Activated naive CD4-positive, alpha-beta T cell treated with anti-CD3 and anti-CD28 coated beads for 36 hours (primary cell): ENCODE results near the gene IQGAP2. TPM values are rescaled to one million over a fixed set of nuclear protein-coding genes. Genes with fewer than 3 reads are reported as not detected.
A peak's percentile ranks its signal among the peaks of the same experiment; 100 is the strongest.

ENCODE experiments used
- CTCF ChIA-PET: fragments of 350-600 bp; sonication (Branson Sonifier 250); formaldehyde crosslinking; loops from one replicate; lab custom pipeline; 2021; ENCODE audit warnings: antibody characterized with exemption; lab: Charles Lee
- DNase-seq: peaks from one replicate; pipeline ENCODE4 v3.0.0-alpha.2; 2020
- H3K27ac Mint-ChIP-seq: one replicate; pipeline ENCODE4 v1.8.0; 2021; ENCODE audit warnings: mild to moderate bottlenecking, mixed read lengths
- H3K27me3 Mint-ChIP-seq: one replicate; pipeline ENCODE4 v1.8.0; 2021; ENCODE audit warnings: low read depth, mixed read lengths
- H3K36me3 Mint-ChIP-seq: one replicate; pipeline ENCODE4 v1.8.0; 2021; ENCODE audit warnings: low read depth, mixed read lengths
- H3K4me1 Mint-ChIP-seq: one replicate; pipeline ENCODE4 v1.8.0; 2021; ENCODE audit warnings: low read depth, mixed read lengths
- H3K4me3 Mint-ChIP-seq: one replicate; pipeline ENCODE4 v1.8.0; 2021; ENCODE audit warnings: mild to moderate bottlenecking, moderate library complexity, mixed read lengths
- H3K9me3 Mint-ChIP-seq: one replicate; pipeline ENCODE4 v1.8.0; 2021; ENCODE audit warnings: mixed read lengths
- intact Hi-C: fragments of 100-400 bp; cut with micrococcal nuclease; formaldehyde crosslinking; loops from one replicate; pipeline ENCODE4 v1.15.1; 2023
- total RNA-seq, 2 experiments: library from RNA; stranded (reverse); gene quantifications; one replicate each; pipeline ENCODE4 v1.2.3, GENCODE V29; 2021

Gene IQGAP2
- total RNA-seq, 2 experiments from 2014 or later: 54.6 to 55.9 TPM

DNA sequence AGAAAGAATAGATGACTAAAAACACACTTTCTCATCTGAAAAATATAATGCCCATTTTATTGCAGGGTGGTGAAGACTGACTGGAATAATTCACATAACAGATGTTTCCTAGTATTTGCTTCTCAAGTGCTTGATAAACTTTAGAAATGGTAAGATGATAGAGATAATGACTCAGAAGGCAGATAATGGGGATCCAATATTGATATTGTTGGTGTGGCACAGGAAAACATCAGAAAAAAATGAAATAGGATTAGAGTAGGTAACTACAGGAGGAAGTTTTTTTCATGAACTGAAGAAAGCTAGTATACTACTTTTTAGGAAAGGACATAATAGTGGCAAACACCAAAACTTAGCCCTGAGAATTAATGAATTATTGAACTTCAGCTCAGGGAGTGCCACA, 240.3 kb downstream of the IQGAP2 start:
- Mint-ChIP-seq H3K4me3 (no peak overlapping the region), H3K27me3 (no peaks in the 10 kb centered on the region), H3K4me1 (peaks cover 4% of the 10 kb centered on the region), H3K36me3 (peaks cover 49% of the 10 kb centered on the region), H3K27ac (no peak overlapping the region), H3K9me3 (peaks cover 7% of the 10 kb centered on the region)
- no peak for DNase-seq
- intact Hi-C loops: no loop called here
- CTCF ChIA-PET: interaction anchor here (0.7 to 3.2 kb wide), 6 partner anchors 18 to 306 kb away, joined by 3 to 14 read pairs (median 4); no protein-coding TSS in a partner anchor

DNA sequence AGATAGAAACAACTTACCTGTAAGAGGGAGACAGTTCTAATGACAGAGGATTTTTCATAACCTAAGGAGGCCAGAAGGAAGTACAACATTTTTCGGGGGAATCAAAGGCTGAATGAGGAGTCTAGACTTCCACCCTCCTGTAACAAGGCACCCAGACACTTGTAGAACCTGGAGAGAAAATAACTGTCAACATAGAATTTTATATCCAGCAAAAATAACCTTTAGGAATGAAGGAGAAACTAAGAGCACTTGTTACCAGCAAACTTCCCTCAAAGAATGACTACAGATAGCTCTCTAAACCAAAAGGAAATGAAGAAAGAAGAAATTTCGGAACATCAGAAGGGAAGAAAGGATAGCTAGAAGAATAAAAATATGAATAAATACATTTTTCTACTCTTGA, 246.1 kb downstream of the IQGAP2 start:
- Mint-ChIP-seq H3K4me3 (no peak overlapping the region), H3K27me3 (no peaks in the 10 kb centered on the region), H3K36me3 (peaks cover 50% of the 10 kb centered on the region), H3K9me3 (peaks cover 19% of the 10 kb centered on the region), H3K27ac (no peak overlapping the region), H3K4me1 (peaks cover 10% of the 10 kb centered on the region)
- CTCF ChIA-PET: interaction anchor here (0.9 kb wide), 1 partner anchor 9 kb away, joined by 3 read pairs; no protein-coding TSS in a partner anchor
- DNase-seq: no peak
- intact Hi-C loops: no loop called here

DNA sequence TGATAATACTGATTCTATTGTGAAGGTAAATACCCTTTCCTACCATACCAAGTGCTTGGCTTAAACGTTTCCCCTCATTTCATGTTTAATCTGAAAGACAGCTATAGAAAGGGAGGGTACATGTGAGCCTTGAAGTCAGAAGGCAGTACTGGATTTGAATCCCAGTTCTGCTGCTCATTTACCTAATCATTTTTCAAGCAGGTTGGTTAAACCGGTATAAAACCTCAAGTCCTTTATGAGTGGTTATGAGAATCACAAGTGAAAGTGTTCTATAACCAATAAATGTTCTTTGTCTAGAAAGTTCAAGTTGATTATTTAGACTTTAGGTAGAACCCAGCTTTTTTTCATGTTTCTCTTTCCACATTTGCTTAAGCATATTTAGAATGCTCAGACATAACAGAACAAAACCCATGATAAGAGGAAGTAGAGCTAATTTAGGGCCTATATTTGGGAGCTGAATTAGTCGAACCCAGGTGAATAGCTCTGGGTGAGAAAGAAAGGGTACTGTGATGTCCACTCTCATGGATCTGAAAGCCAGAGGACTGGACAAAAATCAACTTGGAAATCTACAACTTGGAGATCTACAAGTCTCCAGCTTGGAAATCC, 249.8 kb downstream of the IQGAP2 start:
- intact Hi-C loops: no loop called here
- Mint-ChIP-seq H3K27ac (peak overlapping the region; percentile 59), H3K4me1 (peaks cover 10% of the 10 kb centered on the region), H3K4me3 (no peak overlapping the region), H3K36me3 (peaks cover 36% of the 10 kb centered on the region), H3K27me3 (no peaks in the 10 kb centered on the region), H3K9me3 (peaks cover 14% of the 10 kb centered on the region)
- DNase-seq: no peak
- CTCF ChIA-PET: interaction anchor here (0.8 to 1.7 kb wide), 2 partner anchors 53 to 122 kb away, joined by 3 to 5 read pairs; no protein-coding TSS in a partner anchor

DNA sequence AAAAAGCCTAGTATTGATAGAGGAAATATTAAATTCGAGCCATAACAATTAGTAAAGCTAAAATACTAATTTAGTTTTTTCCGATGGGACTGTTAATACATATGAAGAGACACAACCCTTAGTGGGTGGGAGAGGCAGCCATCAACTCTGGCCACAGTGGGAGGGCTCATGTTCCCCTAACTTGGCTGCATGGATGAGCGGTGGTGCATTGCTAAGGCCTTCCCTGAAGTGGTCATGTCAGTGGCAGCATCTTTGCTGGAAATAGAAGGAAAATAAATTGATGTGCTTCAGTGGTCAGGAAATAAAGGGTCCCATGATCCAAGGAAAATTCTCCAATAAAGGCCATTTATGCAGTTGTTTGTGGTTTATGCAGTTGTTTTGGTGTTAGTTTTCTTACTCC, 254.0 kb downstream of the IQGAP2 start:
- H3K9me3 Mint-ChIP-seq: no peaks in the 10 kb centered on the region
- H3K4me3 Mint-ChIP-seq: no peak overlapping the region
- no peak for DNase-seq
- CTCF ChIA-PET: interaction anchor here (1.1 kb wide), 1 partner anchor 17 kb away, joined by 3 read pairs; no protein-coding TSS in a partner anchor
- intact Hi-C loops: no loop called here
- H3K27ac Mint-ChIP-seq: no peak overlapping the region
- peaks cover 10% of the 10 kb centered on the region for H3K4me1 Mint-ChIP-seq
- H3K36me3 Mint-ChIP-seq: peaks cover 27% of the 10 kb centered on the region
- H3K27me3 Mint-ChIP-seq: no peaks in the 10 kb centered on the region

- H3K9me3 Mint-ChIP-seq: no peaks in the 10 kb centered on the region
- H3K27ac Mint-ChIP-seq: no peak overlapping the region
- intact Hi-C loops: no loop called here
- H3K27me3 Mint-ChIP-seq: no peaks in the 10 kb centered on the region
- H3K36me3 Mint-ChIP-seq: peaks cover 30% of the 10 kb centered on the region
- H3K4me1 Mint-ChIP-seq: peaks cover 5% of the 10 kb centered on the region
- no peak overlapping the region for H3K4me3 Mint-ChIP-seq
- no peak for DNase-seq
- CTCF ChIA-PET: interaction anchor here (0.6 to 1.1 kb wide), 2 partner anchors 17 to 58 kb away, joined by 3 read pairs; no protein-coding TSS in a partner anchor
Measured at GRCh38 chr5:76657683-76658311, 254.7 kb downstream of the IQGAP2 start.

- no peak overlapping the region for H3K27ac Mint-ChIP-seq
- H3K4me1 Mint-ChIP-seq: no peaks in the 10 kb centered on the region
- no peaks in the 10 kb centered on the region for H3K9me3 Mint-ChIP-seq
- no peak for DNase-seq
- no peak overlapping the region for H3K4me3 Mint-ChIP-seq
- peaks cover 38% of the 10 kb centered on the region for H3K36me3 Mint-ChIP-seq
- no peaks in the 10 kb centered on the region for H3K27me3 Mint-ChIP-seq
- CTCF ChIA-PET: no interaction called here
- intact Hi-C loops: no loop called here
Measured at GRCh38 chr5:76660360-76660759, 257.3 kb downstream of the IQGAP2 start.

GRCh38 chr5:76662521-76662920, 259.4 kb downstream of the IQGAP2 start:
- Mint-ChIP-seq H3K27ac (no peak overlapping the region), H3K4me1 (no peaks in the 10 kb centered on the region), H3K27me3 (no peaks in the 10 kb centered on the region), H3K4me3 (no peak overlapping the region), H3K9me3 (no peaks in the 10 kb centered on the region), H3K36me3 (peaks cover 39% of the 10 kb centered on the region)
- intact Hi-C loops: no loop called here
- no peak for DNase-seq
- CTCF ChIA-PET: interaction anchor here (0.7 kb wide), 1 partner anchor 111 kb away, joined by 4 read pairs; no protein-coding TSS in a partner anchor

DNA sequence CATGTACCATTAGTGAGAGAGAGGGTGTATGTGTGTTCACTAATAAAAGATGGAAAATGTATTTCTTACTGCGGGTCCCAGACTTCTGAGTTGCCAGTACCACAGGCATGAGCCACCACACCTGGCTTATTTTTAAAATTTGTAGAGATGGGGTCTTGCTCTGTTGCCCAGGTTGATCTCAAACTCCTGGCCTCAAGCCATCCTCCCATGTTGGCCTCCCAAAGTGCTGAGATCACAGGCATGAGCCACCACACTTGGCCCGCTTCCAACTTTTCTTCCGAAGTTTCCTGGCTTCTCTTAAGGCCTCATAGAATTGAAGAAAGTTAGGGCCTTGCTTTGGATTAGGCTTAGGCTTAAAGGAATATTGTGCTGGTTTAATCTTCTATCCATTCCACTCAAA, 260.5 kb downstream of the IQGAP2 start:
- CTCF ChIA-PET: interaction anchor here (1.3 kb wide), 1 partner anchor 111 kb away, joined by 3 read pairs; no protein-coding TSS in a partner anchor
- no peak overlapping the region for H3K4me3 Mint-ChIP-seq
- H3K36me3 Mint-ChIP-seq: peaks cover 38% of the 10 kb centered on the region
- DNase-seq: no peak
- intact Hi-C loops: no loop called here
- H3K9me3 Mint-ChIP-seq: no peaks in the 10 kb centered on the region
- no peaks in the 10 kb centered on the region for H3K4me1 Mint-ChIP-seq
- H3K27ac Mint-ChIP-seq: no peak overlapping the region
- no peaks in the 10 kb centered on the region for H3K27me3 Mint-ChIP-seq

- no peaks in the 10 kb centered on the region for H3K9me3 Mint-ChIP-seq
- CTCF ChIA-PET: interaction anchor here (1.3 kb wide), 1 partner anchor 110 kb away, joined by 3 read pairs; no protein-coding TSS in a partner anchor
- H3K4me1 Mint-ChIP-seq: no peaks in the 10 kb centered on the region
- H3K27ac Mint-ChIP-seq: no peak overlapping the region
- no peak for DNase-seq
- no peak overlapping the region for H3K4me3 Mint-ChIP-seq
- intact Hi-C loops: no loop called here
- H3K27me3 Mint-ChIP-seq: no peaks in the 10 kb centered on the region
- H3K36me3 Mint-ChIP-seq: peaks cover 38% of the 10 kb centered on the region
Measured at GRCh38 chr5:76664079-76664478, 261.0 kb downstream of the IQGAP2 start.

DNA sequence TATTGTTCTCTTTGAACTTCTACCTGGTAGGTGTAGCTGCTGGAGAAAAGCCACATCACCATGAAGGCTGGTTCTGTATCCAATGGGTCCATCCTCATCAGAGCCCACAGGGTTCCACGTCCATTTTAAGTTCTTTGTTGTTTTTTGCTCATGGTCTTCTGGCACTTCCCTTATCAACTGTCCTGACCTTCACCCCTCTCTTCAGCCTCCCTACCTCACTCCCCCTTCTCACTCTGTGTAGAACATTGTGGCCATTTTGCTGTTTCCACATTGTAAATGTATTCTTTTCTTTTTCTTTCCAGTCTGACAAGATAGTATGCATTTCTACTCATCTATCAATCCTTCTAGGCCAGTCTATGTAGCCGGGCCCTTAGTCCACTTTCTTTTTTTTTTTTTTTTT, 264.4 kb downstream of the IQGAP2 start:
- CTCF ChIA-PET: interaction anchor here (0.6 kb wide), 1 partner anchor 54 kb away, joined by 3 read pairs; no protein-coding TSS in a partner anchor
- Mint-ChIP-seq H3K36me3 (peaks cover 49% of the 10 kb centered on the region), H3K4me3 (no peak overlapping the region), H3K4me1 (no peaks in the 10 kb centered on the region), H3K27me3 (no peaks in the 10 kb centered on the region), H3K27ac (no peak overlapping the region), H3K9me3 (no peaks in the 10 kb centered on the region)
- DNase-seq: no peak
- intact Hi-C loops: no loop called here

- CTCF ChIA-PET: no interaction called here
- no peak for DNase-seq
- no peak overlapping the region for H3K27ac Mint-ChIP-seq
- H3K4me3 Mint-ChIP-seq: no peak overlapping the region
- H3K4me1 Mint-ChIP-seq: no peaks in the 10 kb centered on the region
- peaks cover 46% of the 10 kb centered on the region for H3K36me3 Mint-ChIP-seq
- H3K27me3 Mint-ChIP-seq: no peaks in the 10 kb centered on the region
- intact Hi-C loops: no loop called here
- no peaks in the 10 kb centered on the region for H3K9me3 Mint-ChIP-seq
Measured at GRCh38 chr5:76669245-76669644, 266.2 kb downstream of the IQGAP2 start.

DNA sequence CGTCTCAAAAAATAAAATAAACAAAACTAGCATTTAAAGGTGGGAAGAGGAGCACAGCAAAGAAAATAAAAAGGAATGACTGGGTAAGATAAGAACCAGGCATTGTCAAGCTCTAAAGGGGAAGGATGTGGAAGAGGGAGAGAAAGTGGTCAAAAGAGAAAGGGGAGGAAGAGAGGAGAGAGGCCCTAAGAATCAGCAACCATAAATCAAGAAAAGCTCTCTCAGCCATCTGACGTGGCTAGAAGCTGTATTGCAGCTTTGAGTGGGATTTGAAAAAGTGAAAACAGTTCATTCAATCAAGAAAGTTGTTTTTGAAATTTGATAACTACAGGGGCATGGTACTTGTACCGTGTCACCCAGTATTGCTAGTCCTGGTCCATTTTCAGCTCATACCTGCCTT, 267.4 kb downstream of the IQGAP2 start:
- CTCF ChIA-PET: no interaction called here
- no peaks in the 10 kb centered on the region for H3K4me1 Mint-ChIP-seq
- no peaks in the 10 kb centered on the region for H3K9me3 Mint-ChIP-seq
- intact Hi-C loops: no loop called here
- H3K27me3 Mint-ChIP-seq: no peaks in the 10 kb centered on the region
- H3K27ac Mint-ChIP-seq: no peak overlapping the region
- H3K36me3 Mint-ChIP-seq: peaks cover 46% of the 10 kb centered on the region
- DNase-seq: no peak
- no peak overlapping the region for H3K4me3 Mint-ChIP-seq
